ENCODE results near the gene FLT4.
A peak's percentile ranks its signal among the peaks of the same experiment; 100 is the strongest.

FLT4 gene

DNA sequence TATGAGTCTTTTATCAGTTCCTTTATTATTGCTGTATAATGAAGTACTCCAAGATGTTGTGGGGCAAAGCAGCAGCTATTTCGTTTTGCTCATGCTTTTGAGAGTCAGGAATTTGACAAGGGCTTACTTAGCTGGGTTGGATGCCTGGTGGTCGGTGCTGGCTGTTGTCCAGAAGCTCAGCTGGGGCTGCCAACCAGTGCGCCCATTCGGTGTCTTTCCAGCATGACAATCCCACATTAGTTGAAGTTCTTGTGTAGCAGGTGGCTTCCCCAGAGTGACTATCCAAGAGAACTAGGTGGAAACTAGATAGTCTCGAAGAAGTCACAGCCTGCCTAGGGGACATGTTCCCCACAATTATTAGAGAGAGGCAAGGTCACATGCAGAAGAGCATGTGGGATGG, 3.4 kb upstream of the FLT4 start:
- in situ Hi-C loops (cut with MboI; ENCODE audit: low pct_unique_long_range_greater_than_20kb, low sequenced_read_pairs, unreplicated experiment) = no loop called here
- DNase-seq (ENCODE audit: low spot score) = no peak
- TF ChIP-seq, protein P1, sequence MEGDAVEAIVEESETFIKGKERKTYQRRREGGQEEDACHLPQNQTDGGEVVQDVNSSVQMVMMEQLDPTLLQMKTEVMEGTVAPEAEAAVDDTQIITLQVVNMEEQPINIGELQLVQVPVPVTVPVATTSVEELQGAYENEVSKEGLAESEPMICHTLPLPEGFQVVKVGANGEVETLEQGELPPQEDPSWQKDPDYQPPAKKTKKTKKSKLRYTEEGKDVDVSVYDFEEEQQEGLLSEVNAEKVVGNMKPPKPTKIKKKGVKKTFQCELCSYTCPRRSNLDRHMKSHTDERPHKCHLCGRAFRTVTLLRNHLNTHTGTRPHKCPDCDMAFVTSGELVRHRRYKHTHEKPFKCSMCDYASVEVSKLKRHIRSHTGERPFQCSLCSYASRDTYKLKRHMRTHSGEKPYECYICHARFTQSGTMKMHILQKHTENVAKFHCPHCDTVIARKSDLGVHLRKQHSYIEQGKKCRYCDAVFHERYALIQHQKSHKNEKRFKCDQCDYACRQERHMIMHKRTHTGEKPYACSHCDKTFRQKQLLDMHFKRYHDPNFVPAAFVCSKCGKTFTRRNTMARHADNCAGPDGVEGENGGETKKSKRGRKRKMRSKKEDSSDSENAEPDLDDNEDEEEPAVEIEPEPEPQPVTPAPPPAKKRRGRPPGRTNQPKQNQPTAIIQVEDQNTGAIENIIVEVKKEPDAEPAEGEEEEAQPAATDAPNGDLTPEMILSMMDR (IDR thresholded peaks at IDR 0.05; ENCODE audit: extremely low read depth, insufficient read depth, missing control alignments) = no peak

DNA sequence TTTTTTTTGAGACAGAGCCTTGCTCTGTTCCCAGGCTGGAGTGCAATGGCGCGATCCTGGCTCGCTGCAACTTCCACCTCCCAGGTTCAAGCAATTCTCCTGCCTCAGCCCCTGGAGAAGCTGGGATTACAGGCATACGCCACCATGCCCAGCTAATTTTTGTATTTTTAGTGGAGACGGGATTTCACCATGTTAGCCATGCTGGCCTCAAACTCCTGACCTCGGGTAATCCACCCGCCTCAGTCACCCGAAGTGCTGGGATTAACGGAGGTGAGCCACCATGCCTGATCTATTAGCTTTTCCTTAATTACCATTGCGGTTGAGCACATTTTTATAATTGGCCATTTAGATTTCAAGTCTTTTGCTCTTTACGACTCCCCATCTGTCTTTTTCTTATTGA, 2.9 kb upstream of the FLT4 start:
- in situ Hi-C loops (cut with MboI; ENCODE audit: low pct_unique_long_range_greater_than_20kb, low sequenced_read_pairs, unreplicated experiment) = no loop called here
- TF ChIP-seq, protein P1 (IDR thresholded peaks at IDR 0.05; ENCODE audit: extremely low read depth, insufficient read depth, missing control alignments) = no peak
- DNase-seq (ENCODE audit: low spot score) = no peak

DNA sequence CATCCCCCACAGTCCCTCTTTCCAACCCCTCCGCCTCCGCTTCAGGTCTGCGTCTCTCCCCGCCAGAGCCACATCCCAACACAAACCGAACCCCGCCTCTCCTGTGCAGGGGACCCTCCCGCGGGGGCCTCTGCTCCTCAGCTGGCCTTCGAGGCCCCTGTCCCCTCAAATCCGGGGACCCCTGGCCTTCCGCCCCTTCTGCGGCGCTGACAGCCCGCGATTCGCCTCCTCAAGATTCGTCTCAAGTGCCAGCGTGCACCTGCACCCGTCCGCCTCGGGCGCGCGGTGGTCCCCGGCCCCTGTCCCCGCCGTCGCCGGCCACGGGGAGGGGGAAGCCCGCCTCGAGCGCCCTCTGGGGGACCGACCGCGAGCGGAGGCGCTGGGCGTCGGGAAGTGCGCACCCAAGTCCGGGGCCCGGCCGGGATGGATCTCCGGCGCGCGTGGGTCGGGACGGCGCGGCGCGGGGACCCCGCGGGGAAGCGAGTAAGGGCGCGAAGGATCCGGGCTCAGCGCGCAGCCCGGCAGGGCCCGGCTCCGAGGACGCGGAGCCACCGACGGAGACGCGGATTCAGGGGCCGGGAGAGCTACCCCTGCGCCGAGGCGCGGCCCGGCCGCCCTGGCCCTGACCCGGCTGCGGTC, 623 bp downstream of the FLT4 start:
- in situ Hi-C loops (cut with MboI; ENCODE audit: low pct_unique_long_range_greater_than_20kb, low sequenced_read_pairs, unreplicated experiment) = no loop called here
- DNase-seq (ENCODE audit: low spot score) = peak; percentile 56
- TF ChIP-seq, protein P1 (IDR thresholded peaks at IDR 0.05; ENCODE audit: extremely low read depth, insufficient read depth, missing control alignments) = peak; percentile 24

DNA sequence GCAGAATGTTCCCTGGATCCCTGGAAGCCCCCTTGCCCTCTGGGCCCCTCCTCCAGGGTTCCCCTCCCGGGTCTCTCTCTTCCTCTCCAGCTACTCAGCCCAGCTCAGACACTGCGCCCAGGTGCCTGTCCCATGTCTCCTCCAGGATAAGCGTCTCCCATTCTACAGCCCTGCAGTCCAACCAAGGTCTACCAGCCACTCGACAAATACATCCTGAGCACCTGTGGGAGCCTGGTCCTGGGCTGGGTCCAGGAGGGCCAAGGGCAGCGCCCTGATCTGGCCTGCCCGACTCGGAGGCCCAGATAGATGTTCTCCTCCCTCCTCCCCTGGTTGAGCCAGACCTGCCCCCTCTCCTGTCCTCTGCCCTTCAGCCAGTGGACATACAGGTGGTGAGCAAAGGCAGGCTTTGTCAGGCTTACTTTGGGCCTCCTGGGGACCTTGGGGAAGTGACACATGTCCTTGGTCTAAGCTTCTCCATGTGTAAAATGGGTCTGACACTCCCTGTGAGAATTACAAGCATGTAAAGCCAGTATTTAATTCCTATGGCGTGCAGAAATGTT, 1.4 kb downstream of the FLT4 start:
- in situ Hi-C loops (cut with MboI; ENCODE audit: low pct_unique_long_range_greater_than_20kb, low sequenced_read_pairs, unreplicated experiment) = no loop called here
- peak; percentile 31 for DNase-seq (ENCODE audit: low spot score)
- TF ChIP-seq, protein P1 (IDR thresholded peaks at IDR 0.05; ENCODE audit: extremely low read depth, insufficient read depth, missing control alignments) = no peak

DNA sequence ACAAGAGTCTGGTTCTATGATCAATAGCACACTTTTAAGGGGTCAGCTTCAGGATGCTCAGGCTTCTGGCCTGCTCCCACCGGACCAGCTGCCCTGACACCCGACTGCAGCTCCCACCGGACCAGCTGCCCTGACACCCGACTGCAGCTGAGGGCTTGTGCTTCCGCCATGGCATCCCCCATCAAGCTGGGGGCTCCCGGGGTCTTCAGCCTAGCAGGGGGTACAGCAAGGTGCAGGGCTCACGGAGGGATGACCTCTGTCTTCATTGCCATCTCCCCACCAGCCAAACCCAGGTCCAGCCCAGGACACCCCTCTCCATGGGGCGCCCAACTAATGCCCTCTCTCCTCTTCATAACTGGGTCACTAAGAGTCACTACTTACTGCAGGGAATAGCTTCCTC, 1.9 kb downstream of the FLT4 start:
- in situ Hi-C loops (cut with MboI; ENCODE audit: low pct_unique_long_range_greater_than_20kb, low sequenced_read_pairs, unreplicated experiment) = no loop called here
- TF ChIP-seq, protein P1 (IDR thresholded peaks at IDR 0.05; ENCODE audit: extremely low read depth, insufficient read depth, missing control alignments) = no peak
- DNase-seq (ENCODE audit: low spot score) = peak; percentile 22

DNA sequence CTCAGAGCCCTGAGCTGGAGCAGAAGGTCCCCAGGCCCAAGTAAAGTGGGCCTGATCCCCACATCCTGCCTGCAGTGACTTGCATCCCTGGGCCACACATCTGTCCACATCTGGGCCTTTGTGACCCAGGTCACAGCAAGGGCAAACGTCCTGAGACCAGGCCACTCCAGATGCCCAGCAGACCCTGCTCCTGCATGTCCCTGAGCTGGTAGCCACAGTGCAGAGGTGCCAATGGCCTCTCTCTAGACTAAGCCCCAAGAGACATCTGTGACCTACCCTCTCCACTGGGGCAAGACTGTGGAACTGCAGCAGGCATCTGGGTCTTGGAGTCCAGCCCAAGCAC, 2.5 kb downstream of the FLT4 start:
- in situ Hi-C loops (cut with MboI; ENCODE audit: low pct_unique_long_range_greater_than_20kb, low sequenced_read_pairs, unreplicated experiment) = no loop called here
- TF ChIP-seq, protein P1 (IDR thresholded peaks at IDR 0.05; ENCODE audit: extremely low read depth, insufficient read depth, missing control alignments) = no peak
- peak; percentile 34 for DNase-seq (ENCODE audit: low spot score)

All from GM13977 (cell line).